Purkinje cell (primary cell): ENCODE data around the gene ECHDC1. TPM values are rescaled to one million over a fixed set of nuclear protein-coding genes. Genes with fewer than 3 reads are reported as not detected.

Experiments
- polyA plus RNA-seq: library from polyadenylated mRNA; unstranded; fragments of >200 nt; fragmentation: Nextera tagmentation; gene quantifications from 2 replicates; pipeline ENCODE4 v1.2.1, GENCODE V29; 2014

The ECHDC1 gene, protein sequence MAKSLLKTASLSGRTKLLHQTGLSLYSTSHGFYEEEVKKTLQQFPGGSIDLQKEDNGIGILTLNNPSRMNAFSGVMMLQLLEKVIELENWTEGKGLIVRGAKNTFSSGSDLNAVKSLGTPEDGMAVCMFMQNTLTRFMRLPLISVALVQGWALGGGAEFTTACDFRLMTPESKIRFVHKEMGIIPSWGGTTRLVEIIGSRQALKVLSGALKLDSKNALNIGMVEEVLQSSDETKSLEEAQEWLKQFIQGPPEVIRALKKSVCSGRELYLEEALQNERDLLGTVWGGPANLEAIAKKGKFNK
- 48.3 and 56.1 TPM in 2 replicates for polyA plus RNA-seq

DNA sequence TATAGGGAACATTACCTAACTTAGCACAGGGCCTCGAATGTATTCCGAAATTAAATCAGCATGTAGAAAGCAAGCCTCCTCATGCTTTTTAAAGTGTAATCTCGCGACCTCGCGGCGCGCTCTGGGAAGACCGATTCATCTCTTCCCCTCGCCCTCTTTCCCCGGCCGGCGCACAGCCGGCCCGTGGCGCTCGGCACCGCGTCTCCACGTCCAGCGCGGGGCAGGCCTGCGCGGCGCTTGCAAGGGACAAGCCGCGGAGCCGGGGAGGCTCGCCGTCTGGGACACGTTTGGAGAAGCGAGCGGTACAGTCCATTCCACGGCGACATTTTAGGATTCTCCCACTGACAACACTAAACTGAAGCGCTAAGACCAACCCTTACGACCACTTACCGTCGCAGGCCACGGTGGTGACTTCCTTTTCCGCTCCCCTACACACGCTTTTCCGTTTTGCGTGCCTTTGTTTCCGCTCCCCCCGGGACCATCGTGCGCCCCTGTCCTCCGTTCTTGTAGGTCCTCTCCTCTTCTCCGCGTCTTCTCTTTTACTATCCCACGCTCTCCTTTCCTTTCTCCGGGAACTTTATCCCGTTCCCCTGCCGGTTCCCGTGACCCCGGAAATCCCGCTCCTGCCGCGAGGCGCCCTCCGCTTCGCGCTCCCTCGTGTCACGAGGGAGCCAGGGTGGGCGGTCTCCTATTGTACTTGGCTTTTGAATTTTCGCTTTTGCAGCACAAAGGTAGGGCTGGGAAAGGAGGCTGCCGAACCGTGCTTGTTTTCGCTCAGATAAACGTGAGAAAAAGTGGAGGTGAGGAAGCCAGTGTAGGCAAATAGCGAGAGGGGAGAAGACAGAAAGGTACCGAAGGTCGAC, at the start of gene ECHDC1:
ECHDC1 (minus strand) TSS at position 664 of the 863 bp plus-strand sequence. CDS start 12,581 bp downstream, outside the sequence.

DNA sequence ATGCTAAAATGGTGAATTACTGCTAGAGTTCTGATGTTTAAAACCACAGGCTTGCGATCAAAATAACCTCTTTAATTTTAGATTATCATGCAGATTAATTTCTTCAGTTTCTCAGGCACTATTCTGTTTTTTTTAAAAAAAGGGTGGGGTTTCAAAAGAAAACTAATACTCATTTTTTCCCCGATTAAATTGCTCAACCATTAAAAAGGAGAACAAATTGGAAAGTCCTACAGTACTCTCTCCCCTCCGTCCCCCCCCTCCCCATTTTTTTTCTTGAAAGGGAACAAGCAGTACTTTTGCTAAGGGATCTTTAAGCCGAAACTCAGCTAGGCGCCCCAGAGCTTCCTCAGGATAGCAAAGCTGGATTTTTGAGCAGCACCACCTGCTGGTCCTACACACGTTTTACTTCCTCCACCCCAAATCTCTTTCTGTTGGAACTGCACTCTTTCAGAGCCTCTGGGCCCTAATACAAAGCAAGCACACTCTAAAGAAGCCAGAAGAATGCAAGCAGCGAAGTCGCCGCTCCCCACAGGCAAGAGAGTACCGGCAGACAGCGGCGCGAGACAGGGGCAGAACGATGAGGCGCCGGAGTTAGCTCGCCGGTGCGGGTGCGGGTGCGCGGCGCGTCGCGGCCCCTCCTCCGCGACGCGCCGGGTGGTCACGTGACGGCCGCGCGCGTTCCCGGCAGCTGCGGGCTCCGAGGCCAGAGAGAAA, 77.1 kb downstream of the ECHDC1 start, which contains the start of gene RNF146:
RNF146 (plus strand) TSS at position 687 of the 714 bp plus-strand sequence. CDS start 13,475 bp downstream, outside the sequence.

Other genes with a start within 250 kb of the ECHDC1 start
- gene RSPO3, start 224.9 kb downstream of the ECHDC1 start, polyA plus RNA-seq: 69.2 and 85.3 TPM in 2 replicates
- gene RNF146, start 76.7 kb downstream of the ECHDC1 start, polyA plus RNA-seq: 76.2 and 126 TPM in 2 replicates
- 185 and 258 TPM in 2 replicates for gene KIAA0408, start 115.8 kb upstream of the ECHDC1 start, polyA plus RNA-seq
- 1.5 TPM in 1 of 2 replicates, not detected in the other for gene C6orf58, start 233.6 kb upstream of the ECHDC1 start, polyA plus RNA-seq